Activated gamma-delta T cell treated with Interleukin-2 at 50 U/mL for 16 hours (primary cell): Measurements from ENCODE around the gene TMEM198.

Experiments used
- DNase-seq: peaks from one replicate; pipeline ENCODE4 v3.0.0-alpha.2; 2020

Gene TMEM198

DNA sequence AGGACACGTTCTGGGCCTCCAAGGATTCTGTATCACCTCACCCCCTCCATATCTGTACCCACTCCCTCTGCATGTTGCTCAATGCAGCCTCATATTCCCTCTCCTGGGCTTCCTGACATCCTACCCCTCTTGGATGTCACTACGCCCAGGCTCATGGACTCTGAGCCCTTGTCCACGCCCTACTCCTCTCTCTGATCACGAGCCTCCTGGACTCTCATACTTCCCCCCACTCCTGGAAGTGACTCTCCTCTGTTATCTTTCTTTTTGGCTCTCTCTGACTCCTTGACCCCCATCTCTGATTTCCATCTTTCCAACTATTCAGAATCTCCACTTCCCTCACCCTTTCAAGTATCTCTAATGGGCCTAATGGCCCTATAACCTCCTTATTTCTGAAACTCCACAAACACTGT, 2.1 kb downstream of the TMEM198 start:
- DNase-seq = no peak

GRCh38 chr2:219547621-219548020, 3.8 kb downstream of the TMEM198 start:
- no peak for DNase-seq

DNA sequence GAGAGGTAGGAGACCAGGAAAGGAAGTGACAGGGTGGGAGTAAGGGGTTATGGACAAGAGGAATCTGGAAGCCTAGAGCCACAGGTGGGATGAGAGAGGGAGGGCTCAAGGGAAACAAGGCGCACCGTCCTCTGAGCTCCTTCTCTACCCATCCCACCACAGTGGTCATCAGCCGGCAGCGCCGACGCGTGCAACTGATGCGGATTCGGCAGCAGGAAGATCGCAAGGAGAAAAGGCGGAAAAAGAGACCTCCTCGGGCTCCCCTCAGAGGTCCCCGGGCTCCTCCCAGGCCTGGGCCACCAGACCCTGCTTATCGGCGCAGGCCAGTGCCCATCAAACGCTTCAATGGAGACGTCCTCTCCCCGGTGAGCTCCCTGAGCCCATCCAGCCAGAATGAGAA, 5.2 kb downstream of the TMEM198 start:
- no peak for DNase-seq

GRCh38 chr2:219549619-219550018, 5.8 kb downstream of the TMEM198 start:
- DNase-seq = no peak

DNA sequence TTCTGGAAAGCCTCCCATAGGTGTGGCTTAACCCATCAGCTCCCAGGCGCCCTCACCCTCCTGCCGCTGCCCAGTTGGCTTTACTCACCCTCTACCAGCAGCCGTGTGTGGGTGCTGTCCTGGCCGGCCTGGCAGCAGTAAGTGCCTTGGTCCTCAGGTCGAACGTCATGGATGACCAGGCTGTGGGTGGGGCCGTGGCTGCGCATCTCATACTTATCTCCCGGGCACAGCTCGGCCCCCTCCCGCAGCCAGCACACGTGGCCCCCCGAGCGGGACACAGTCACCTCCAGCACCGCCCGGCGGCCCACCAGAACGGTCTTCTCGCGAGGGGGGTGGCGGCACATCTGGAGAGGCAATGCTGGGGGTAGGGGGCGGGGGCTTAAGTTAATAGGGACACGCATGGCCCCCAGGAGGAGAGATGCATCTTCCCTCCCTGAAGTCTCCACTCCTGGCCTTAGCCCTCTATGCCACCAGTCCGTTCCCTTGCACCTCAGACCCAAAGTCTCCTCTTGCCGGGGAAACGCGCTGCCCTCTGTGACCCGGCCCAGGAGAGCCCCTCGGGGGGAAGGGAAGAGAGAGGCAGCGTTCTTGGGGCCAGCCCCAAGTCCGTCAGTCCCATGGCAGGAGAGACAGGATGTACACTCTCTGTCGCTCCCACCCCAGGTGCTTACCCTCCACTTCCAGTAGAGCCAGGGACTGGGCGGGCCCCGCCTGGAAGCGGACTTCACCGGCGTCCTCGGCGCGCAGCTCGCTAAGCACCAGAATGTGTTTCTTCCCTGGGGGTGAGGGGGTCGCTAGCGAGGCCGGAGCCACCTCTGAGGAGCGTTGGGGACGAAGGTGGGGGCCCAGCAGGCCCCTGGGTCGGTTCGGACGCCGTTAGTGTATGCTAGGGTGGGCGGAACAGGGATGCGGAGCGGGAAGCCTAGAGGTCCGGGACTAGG, 7.9 kb downstream of the TMEM198 start:
- DNase-seq = no peak

DNA sequence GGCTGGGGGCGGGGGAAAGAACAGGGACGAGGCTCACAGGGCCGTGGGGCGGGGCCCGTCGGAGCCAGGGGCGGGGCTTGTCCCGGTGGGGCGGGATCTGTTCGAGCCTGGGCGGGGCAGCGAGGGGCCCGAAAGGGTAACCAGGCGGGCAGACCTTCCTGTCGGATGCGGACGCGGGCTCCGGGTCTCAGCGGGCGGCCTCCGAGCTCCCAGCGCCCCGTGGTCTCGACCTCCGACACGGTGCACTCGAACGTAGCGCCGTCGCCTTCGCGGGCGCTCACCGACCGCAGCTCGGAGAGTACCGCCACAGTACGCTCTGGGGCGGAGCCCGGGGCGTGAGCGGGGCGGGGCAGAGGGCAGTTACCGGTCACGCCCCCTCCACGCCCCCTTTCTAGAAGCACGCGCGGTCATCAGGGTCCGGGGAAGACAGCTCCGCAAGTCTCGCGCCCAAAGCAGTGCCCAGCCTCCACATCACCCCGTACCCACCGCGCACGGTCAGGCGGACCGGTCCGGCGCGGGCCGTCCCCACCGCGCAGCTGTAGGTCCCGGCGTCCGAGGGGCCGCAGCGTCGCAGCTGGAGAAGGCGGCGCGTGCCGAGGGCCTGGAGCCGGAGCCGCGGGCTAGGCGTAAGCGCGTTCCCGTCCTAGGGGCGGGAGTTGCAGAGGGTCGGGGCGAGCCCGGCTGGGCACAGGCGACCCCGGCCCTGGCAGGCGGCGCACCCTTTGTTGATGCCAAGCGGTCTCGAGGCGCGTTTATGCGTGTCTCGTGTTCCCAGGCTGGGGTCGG, 8.7 kb downstream of the TMEM198 start:
- DNase-seq = peak; percentile 71

DNA sequence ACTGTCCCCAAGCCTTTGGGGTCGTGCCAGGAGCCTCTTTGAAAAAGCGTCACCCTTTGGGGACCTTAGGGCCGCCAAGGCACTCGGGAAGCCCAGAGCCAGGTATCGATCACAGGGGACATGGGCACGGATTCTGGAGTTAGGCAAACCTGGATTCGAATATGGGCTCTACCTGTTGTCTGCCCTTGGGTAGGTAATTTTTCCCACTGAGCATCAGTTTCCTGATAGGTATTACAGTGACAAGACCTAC, 9.3 kb downstream of the TMEM198 start:
- no peak for DNase-seq

GRCh38 chr2:219553463-219553963, 9.7 kb downstream of the TMEM198 start:
- no peak for DNase-seq

DNA sequence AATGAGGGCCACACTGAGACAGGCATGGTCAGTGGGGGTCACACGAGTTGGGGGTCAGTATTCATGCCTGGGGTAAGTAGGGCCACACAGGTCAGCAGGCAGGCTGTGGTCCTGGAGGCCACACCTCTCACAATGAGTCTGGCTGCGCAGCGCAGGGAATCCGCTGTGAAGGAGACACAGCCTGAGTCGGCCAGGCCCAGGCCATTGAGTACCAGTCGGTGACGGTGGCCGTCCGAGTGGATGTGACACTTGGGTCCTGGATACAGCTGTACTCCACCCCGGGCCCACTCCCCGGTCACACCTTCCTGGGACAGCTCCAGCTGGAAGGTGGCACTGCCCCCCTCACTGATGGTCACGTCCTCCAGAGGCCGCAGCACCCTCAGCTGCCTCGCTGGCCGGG, 10.5 kb downstream of the TMEM198 start:
- no peak for DNase-seq

- DNase-seq = no peak
Observed at GRCh38 chr2:219555956-219556355, 12.1 kb downstream of the TMEM198 start.

DNA sequence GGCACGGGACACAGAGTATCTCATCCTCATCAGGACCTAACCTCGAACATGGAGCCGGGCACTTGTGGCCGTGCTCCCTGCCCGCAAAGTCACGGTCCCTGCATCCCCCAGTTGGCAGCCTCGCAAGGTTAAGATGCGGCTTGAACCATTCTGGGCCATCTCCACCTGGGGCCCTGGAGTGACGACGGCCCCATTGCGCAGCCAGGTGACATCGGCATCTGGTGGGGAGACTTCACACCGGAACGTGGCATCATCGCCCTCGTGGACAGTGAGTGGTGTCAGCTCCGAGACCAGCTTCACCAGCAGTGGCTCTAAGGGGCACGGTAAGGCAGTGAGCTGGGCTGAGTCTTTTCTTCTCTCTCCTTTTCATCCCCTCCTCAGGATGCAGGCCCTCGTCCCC, 12.6 kb downstream of the TMEM198 start:
- no peak for DNase-seq

- no peak for DNase-seq
Observed at GRCh38 chr2:219557320-219557719, 13.5 kb downstream of the TMEM198 start.

- no peak for DNase-seq
Observed at GRCh38 chr2:219557791-219558785, 14.3 kb downstream of the TMEM198 start.

GRCh38 chr2:219559156-219559915, 15.5 kb downstream of the TMEM198 start:
- no peak for DNase-seq

GRCh38 chr2:219560037-219560892, 16.4 kb downstream of the TMEM198 start:
- DNase-seq = no peak

DNA sequence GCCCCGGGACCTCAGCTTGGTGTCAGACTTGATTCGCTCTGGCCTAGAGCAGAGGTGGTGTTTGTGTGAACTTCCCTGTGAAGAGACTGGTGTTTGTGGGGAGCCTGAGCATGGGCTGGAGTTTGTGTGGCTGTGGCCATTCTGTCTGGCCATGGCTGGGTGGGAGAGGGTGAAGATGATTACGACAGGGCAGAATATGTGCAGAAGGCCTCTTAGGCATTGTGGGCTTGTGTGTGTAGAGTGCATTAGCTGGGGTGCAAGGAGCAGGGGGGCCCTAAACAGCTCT, 17.0 kb downstream of the TMEM198 start:
- no peak for DNase-seq

DNA sequence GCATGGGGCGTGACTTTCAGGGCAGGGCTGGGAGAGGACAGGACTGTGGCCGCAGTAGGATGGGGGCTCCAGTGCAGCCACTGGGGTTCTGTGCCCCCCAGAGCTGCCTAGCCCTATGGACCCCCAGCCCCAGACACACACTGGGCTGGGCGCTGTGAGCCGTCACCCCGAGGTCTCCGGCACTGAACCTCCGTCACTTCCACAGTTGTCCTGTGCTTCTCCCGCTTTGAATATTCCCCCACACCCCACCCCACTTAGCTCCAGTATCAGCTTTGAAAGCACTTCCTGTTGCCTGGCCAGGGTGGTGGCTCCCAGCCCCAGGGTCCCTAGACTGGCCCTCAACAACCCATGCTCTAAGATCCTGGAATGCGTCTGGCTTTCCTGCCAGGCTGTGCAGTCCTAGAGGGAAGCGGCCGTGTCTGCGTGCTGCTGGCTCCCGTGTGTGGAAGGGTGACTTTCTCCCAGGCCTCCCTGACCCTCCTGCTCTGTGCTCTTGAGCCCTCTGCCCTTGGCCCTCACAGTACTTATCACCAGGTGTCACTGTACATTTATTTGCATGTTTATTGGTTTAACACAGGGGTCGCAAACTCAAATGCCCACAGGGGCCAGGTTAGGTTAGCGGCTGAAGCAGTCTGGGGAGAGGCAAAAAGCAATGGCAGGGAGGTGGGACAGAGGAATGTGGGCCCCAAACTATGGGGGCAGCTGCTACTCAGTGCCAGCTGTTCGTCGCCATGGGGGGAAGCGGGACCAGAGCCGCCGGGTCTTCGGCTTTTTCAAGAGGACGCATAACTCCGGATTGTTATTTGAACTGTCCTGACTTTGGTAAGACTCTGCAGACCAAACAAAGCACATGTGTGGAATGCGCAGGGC, 17.6 kb downstream of the TMEM198 start:
- DNase-seq = no peak

DNA sequence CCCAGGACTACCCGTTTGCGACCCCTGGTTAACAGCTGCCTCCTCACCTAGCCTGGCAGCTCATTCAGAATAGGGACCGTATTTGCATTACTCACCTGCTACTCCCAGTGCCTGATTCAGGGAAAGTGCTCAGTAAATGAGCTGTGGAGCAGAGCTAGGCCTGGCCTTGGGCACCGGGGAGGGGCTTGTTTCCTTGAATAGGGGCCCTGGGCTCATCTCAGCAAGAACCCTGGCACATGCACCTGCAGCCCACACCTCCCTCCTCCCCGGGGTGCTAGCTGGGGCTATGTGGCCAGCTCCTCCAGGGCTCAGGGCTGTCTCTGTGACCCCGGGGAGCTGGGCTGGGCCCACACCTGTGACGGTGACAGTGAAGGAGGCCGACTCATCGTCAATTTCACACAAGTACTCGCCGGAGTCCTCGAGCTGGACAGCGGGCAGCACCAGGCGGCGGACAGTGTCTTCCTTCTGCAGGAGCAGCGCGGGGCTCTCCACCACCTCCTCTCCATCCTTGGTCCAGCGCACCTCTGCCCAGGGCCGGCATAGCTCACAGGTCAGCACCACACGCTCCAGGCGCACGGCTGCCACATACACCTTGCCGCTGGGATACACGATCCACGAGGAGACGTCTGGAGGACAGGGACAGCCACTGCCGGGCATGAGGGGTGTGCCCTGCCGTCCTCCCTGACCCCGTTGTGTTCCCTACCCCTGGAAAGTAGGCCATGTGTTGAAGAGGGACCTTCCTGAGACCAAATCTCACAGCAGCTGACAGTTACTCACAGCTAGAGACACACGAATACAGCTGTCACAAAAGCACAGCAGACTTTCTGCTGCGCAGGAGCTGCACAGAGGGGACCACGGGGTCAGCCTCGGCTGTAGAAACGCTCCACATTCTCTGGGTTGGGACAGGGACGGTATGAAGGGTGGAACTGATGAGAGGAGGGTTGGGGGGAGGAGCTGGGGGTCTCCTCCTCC, 18.5 kb downstream of the TMEM198 start:
- no peak for DNase-seq
